Hepatocyte (in vitro differentiated cells): ENCODE data around the gene GGA2.

Experiments
- EZH2 ChIP-seq: fragments of 200-600 bp; sonication (generic); IDR thresholded peaks from 2 replicates; pipeline ENCODE4 v1.6.1; 2016; ENCODE audit warnings: antibody characterized with exemption, mild to moderate bottlenecking, borderline replicate concordance
- EZH2phosphoT487 ChIP-seq: fragments of 200-600 bp; sonication (generic); IDR thresholded peaks from one replicate; pipeline ENCODE4 v1.6.1; 2018; ENCODE audit warnings: antibody characterized with exemption, mild to moderate bottlenecking, low read depth, moderate library complexity; ENCODE audit not compliant: unreplicated experiment, severe bottlenecking
- TF ChIP-seq, protein P1 (sequence below): fragments of 200-600 bp; sonication (generic); IDR thresholded peaks from 2 replicates; pipeline ENCODE4 v1.5.1; 2016; ENCODE audit warnings: antibody characterized with exemption, mild to moderate bottlenecking; ENCODE audit not compliant: poor library complexity

GRCh38 chr16:23521965-23522364 lies 11.7 kb upstream of the GGA2 start:
- TF ChIP-seq, protein P1, sequence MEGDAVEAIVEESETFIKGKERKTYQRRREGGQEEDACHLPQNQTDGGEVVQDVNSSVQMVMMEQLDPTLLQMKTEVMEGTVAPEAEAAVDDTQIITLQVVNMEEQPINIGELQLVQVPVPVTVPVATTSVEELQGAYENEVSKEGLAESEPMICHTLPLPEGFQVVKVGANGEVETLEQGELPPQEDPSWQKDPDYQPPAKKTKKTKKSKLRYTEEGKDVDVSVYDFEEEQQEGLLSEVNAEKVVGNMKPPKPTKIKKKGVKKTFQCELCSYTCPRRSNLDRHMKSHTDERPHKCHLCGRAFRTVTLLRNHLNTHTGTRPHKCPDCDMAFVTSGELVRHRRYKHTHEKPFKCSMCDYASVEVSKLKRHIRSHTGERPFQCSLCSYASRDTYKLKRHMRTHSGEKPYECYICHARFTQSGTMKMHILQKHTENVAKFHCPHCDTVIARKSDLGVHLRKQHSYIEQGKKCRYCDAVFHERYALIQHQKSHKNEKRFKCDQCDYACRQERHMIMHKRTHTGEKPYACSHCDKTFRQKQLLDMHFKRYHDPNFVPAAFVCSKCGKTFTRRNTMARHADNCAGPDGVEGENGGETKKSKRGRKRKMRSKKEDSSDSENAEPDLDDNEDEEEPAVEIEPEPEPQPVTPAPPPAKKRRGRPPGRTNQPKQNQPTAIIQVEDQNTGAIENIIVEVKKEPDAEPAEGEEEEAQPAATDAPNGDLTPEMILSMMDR: no peak
- no peak for TF ChIP-seq EZH2phosphoT487
- TF ChIP-seq EZH2: no peak
